Ecto neural progenitor cell (in vitro differentiated cells): Measurements from ENCODE around the gene EPHA4.

ENCODE experiments used
- DNase-seq: peaks from one replicate; pipeline ENCODE4 v3.0.0-alpha.2; 2018; ENCODE audit warnings: low spot score

EPHA4 gene

DNA sequence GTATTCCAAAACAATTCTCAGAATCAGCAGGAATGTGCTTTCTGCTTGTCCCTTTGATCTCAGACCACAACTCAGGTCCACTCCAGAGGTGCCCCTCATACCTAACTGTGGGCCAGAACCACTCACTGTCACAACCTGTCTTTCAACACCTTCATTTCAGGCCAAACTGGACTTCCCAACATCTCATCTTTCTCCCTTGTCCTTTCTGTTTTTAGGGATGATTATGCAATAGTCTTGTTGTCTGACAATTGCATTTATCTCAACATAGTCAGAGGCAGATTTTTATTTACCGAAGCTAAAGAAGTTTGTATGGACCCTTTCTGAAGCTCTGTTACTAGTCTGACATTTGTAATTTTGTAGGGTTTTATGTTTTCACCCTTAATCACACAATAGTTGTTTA lies 95.9 kb downstream of the EPHA4 start:
- no peak for DNase-seq

- no peak for DNase-seq
Measured at GRCh38 chr2:221473451-221473850, 98.7 kb downstream of the EPHA4 start.

DNA sequence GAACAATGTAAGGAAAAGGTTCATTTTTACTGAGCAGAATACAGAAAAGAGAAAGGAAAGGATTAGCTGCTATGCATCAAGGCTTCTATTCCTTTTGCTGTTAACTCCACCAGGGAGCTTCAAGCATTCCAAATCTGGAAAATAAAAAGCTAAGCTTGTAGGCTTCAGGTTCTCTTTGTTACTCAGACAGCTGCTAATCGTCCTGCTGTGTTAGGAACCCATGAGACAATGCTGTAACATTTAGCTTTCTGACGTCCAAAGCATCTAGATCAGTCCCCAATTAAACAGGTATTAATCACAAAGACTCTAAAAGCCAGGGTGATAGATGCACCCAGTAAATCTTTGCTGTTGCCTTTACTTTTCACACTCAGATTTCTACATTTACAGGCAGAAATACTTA lies 103.8 kb downstream of the EPHA4 start:
- no peak for DNase-seq

DNA sequence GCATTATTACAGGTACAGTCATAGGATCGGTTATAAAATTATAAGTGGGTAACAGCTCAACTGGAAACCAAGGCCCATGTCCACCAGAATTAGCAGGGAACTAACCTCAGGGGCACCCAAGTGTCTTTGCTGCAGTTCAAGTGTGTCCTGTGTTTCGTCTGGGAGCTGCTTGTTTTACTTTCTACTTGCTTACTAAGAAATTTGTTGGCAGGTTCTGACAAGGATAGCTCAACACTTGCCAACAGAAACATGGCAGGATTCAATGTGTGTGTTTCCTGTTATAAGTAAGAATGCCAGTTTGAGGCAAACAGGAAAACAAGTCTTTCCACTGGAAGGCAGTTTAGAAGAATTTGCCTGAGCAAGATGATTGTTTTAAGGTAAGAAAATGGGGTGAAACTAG lies 104.5 kb downstream of the EPHA4 start:
- no peak for DNase-seq

- no peak for DNase-seq
Measured at GRCh38 chr2:221466744-221467143, 105.4 kb downstream of the EPHA4 start.

DNA sequence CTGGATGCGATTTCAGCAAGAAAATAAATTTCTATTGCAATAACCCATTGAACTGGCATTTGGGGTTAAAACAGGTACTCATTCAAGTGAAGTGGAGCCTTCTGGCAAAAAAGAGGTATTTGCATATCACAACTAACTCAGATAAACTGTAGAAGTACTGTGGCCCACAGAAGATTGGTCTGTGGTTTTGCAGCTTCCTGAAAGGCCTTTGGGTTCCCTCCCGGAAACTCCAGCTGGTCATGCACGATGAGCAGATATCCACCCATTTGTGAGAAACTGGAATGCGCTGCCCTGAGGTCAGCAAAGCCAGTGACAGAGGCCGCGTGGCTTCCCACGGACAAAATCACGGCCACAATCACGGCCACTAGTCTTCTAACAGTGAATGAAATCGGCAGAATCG lies 106.3 kb downstream of the EPHA4 start:
- no peak for DNase-seq

GRCh38 chr2:221464971-221465370 lies 107.1 kb downstream of the EPHA4 start:
- DNase-seq = no peak

GRCh38 chr2:221463241-221463896 lies 108.7 kb downstream of the EPHA4 start:
- no peak for DNase-seq

DNA sequence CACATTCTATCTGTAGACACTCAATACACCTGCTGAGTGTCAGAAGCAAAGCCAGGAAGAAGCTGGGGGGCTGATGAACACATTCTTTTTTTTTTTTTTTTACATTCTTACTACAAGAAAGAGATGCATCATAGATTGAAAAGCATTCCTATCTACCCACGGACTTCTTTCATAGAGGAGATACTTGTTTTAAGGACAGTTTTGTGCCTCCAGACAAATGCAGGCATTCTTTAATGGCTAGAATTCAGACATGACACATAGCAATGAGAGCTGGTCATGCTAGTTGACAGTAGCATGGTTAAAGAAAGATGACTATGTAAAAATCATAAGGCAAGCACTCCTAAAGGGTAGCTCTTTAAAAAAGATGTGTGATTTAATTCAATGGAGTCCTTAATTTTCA lies 110.2 kb downstream of the EPHA4 start:
- no peak for DNase-seq

- DNase-seq = no peak
Measured at GRCh38 chr2:221460136-221460535, 112.0 kb downstream of the EPHA4 start.

GRCh38 chr2:221458578-221458977 lies 113.5 kb downstream of the EPHA4 start:
- no peak for DNase-seq

GRCh38 chr2:221455214-221455613 lies 116.9 kb downstream of the EPHA4 start:
- DNase-seq = no peak

- no peak for DNase-seq
Measured at GRCh38 chr2:221454459-221455105, 117.5 kb downstream of the EPHA4 start.

- no peak for DNase-seq
Measured at GRCh38 chr2:221451862-221452788, 120.0 kb downstream of the EPHA4 start.

- DNase-seq = no peak
Measured at GRCh38 chr2:221450280-221450679, 121.8 kb downstream of the EPHA4 start.

DNA sequence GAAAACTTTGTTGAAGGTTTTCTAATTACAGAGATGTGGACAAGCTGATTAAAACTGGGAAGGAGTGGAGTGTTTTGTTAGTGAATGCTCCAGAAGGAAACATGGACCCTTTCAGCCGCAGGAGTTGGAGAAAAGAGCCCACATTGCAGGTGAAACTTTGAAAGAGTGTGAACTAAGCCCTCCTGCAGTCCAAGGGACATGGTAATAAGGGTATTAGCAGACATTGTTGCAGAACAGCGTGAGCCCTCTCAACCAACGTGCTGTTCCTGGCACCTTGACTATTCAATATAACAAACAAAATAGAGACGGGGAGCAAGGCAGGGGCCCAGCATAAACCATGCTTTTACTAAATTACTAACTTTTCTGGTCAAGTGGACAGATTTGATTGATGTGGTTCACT lies 122.7 kb downstream of the EPHA4 start:
- no peak for DNase-seq

- no peak for DNase-seq
Measured at GRCh38 chr2:221448844-221449390, 123.2 kb downstream of the EPHA4 start.

- no peak for DNase-seq
Measured at GRCh38 chr2:221448057-221448843, 123.9 kb downstream of the EPHA4 start.

DNA sequence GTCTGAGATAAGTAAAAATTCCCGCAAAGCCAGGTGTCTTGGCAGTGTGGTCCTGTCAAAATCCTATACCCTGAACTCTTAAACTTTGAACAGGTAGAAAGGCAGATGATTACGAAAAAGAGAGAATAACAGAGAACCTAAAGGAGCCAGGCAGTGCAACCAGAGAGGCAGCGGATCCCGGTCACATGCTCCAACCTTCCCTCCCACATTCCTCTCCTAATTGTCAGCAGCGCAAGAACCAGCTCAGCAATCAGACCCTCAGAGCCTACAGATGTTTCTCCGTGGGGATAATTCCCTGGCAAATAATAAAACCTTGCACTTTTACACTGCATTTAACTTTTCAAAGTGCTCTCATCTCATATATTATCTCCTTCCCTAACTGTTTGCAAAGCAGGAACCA lies 124.8 kb downstream of the EPHA4 start:
- DNase-seq = no peak

GRCh38 chr2:221446140-221446539 lies 126.0 kb downstream of the EPHA4 start:
- no peak for DNase-seq

DNA sequence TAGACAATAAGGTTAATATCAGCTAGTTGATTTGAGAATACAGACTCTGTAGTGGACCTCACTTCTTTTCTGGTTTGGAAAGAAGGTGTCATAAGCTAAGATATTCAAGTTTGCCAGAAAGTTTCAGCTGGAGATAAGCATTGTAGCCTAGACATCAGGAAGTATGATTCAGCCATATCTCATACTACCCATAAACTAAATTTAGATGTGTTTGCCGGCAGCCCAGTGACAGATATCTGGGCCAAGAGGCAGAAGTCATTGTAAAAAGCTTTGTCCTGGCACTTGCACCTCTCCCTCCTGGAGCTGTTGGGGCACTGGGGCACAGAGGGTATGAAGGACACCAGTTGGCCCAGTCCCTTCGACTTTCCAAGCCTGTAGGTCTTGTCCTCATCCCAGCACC lies 128.0 kb downstream of the EPHA4 start:
- DNase-seq = no peak

GRCh38 chr2:221443645-221444044 lies 128.5 kb downstream of the EPHA4 start:
- no peak for DNase-seq
